ENCODE measurements around the gene SLC3A2.
"Not testable (repeated sequence)": the region's sequence is repeated elsewhere in the genome, so short reads cannot be mapped to it uniquely, and the experiment has no call there.

Gene SLC3A2

GRCh38 chr11:62880803-62881578 is at the start of gene SLC3A2:
SLC3A2 (plus strand) TSS chr11:62880896; CDS start chr11:62881024, 128 bp downstream.
- peak; percentile 69 for DNase-seq

DNA sequence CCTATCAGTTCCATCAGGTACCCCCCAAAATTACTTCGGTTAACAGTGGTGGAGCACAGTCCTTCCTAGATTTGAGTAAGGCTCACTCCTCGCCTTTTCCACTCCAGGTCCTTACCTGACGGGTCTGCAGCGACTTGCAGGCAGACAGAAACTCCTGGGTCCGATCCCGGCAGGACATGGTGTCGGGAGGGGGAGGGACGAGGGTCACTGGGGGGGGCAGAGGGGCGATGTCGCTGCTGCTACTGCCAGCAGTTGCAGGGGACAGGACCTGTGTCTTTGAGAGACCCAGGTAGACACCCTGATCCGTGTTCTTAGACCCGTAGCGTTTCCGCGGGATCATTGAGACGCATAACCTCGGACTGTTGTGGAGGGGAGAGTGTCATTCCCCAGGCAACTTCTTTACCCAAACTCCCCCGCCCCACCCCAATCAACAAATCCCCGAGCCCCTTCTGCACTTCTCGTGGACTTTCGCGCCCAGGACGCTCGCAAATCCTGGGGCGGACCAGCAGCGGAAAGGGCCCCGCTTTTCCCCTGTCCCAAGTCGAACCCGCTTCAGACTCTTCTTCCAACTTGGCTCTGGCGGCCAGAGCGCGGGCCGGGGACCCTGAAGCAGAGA is 49.7 kb upstream of the SLC3A2 start:
- no peak for DNase-seq

DNA sequence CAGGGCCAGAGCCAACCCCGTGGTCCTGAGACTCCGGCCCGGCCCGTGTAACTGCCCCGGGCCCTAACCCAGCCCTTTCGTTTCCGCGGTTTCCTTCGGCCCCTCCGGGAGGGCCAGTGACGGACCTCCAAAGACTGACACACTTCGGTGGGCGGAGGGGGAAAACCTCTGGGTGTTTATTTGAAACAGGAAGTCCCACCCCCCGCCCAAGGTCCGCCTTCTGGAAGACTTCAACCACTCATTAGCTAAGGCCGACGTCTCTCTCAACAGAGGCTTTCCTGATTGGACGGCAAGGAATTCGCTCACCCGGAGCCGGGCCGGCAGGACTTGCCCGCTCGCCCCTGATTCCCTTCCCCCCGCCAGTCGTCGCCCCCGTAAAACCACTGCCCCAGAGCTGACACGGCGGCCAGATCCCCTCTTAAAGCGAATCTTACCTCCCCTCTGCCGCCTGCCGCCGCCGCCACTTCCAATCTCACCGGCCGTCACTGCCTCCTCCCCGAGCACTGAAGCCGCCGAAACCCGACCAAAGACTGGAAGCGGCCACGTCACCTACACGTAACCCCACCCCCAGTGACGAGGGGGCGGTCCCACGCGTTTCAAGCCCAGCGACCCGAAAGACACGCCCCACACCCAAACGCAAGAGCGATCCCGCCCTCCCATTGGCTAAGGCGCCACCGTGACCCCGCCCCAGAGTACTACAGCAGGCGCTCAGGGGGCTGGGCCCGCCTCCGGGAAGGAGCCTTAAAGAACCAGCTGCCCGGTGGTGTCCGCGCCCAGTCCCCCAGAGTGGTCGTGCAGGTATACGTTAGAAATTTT is 49.0 kb upstream of the SLC3A2 start, which contains the start of gene STX5:
Gene STX5 (minus strand): TSS at position 532 of the 816 bp plus-strand sequence. CDS start 808 bp downstream, outside the sequence.
- peak; percentile 98 for DNase-seq

- DNase-seq: no peak
Observed at GRCh38 chr11:62832336-62833234, 48.1 kb upstream of the SLC3A2 start, which contains the start of gene TEX54. TEX54 (minus strand) TSS chr11:62832841.

GRCh38 chr11:62835336-62835735 is 45.4 kb upstream of the SLC3A2 start:
- DNase-seq: no peak

DNA sequence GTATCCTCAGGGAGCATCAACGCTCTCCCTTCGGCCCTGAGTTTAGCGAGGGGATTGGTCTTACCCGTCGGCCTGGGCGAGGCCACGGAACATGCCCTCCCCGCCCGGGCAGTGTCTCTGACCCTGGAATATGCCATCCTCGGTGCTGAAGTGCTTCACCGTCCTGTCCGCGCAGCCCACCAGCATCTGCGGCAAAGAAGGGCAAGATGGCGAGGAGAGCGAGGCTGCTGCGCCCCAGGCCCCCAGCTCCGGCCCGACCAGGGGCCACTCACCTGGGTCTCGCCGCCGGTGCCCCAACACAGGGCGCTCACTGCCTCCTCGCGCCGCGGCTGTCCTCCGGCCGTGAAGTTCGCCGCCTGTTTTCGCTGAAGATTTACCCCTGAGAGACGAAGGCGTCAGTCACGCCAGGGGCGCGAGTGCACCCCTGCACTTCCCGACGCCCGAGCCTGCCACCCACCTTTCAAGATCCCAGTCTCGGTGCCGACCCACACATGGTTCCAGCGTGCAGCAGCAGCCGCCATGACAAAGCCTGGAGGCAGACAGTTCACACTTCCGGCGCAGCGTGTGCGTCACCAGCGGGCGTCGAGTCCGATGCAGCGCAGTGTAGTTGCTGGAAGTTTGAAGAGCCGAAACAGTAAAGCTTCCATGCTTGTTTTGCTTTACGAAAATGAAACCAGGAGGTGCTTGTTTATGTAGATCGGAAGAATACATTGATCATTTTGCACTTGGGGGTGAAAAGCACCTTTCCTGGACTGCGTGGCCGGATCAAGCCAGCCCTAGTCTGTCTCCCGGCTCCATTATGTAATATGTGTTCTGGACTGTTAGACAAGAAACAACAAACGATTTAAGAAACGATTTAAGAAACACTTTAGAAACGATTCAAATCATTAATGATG is 41.4 kb upstream of the SLC3A2 start, which contains the start of gene WDR74:
Gene WDR74 (minus strand): TSS at position 541 of the 896 bp plus-strand sequence. CDS start 20 bp downstream, at position 521.
- DNase-seq: peak; percentile 72

DNA sequence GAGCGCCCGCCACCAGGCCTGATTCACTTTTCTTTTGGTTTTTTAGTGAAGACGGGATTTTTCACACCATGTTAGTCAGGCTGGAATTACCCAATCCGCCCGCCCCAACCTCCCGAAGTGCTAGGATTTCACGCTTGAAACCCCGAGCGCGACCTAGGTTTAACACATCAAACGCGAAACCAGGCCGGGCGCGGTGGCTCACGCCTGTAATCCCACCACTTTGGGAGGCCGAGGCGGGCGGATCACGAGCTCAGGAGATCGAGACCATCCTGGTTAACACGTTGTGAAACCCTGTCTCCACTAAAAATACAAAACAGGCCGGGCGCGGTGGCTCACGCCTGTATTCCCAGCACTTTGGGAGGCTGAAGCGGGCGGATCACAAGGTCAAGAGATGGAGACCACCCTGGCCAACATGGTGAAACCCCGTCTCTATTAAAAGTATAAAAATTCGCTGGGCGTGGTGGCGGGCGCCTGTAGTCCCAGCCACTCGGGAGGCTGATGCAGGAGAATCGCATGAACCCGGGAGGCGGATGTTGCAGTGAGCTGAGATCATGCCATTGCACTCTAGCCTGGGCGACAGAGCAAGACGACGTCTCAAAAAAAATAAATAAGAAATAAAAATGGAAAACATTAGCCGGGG is 39.9 kb upstream of the SLC3A2 start:
- not testable (repeated sequence) for DNase-seq

- peak; percentile 91 for DNase-seq
Observed at GRCh38 chr11:62841361-62842170, 39.1 kb upstream of the SLC3A2 start.

GRCh38 chr11:62842171-62842741 is 38.4 kb upstream of the SLC3A2 start:
- no peak for DNase-seq

- DNase-seq: not testable (repeated sequence)
Observed at GRCh38 chr11:62842891-62843290, 37.8 kb upstream of the SLC3A2 start.

- no peak for DNase-seq
Observed at GRCh38 chr11:62843466-62843865, 37.2 kb upstream of the SLC3A2 start.

- DNase-seq: no peak
Observed at GRCh38 chr11:62844154-62844553, 36.5 kb upstream of the SLC3A2 start.

DNA sequence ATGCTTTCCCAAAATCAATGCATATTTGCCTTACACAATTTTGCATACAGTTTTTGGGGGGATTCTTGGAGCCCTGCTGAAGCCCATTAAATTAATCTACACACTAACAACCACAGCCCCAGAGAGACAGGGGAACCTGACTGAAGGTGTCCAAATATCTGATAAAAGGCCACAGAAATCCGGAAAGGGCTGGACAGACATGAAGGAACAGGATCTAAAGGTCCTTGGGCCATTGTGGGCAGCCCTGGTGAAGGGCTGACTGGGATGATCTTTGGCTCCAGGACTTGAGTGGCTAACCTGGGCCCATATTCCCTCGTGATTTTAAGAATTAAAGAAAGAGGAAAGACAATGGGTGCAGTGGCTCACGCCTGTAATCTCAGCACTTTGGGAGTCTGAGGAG is 34.5 kb upstream of the SLC3A2 start:
- DNase-seq: no peak

GRCh38 chr11:62847767-62848314 is 32.9 kb upstream of the SLC3A2 start:
- DNase-seq: no peak

DNA sequence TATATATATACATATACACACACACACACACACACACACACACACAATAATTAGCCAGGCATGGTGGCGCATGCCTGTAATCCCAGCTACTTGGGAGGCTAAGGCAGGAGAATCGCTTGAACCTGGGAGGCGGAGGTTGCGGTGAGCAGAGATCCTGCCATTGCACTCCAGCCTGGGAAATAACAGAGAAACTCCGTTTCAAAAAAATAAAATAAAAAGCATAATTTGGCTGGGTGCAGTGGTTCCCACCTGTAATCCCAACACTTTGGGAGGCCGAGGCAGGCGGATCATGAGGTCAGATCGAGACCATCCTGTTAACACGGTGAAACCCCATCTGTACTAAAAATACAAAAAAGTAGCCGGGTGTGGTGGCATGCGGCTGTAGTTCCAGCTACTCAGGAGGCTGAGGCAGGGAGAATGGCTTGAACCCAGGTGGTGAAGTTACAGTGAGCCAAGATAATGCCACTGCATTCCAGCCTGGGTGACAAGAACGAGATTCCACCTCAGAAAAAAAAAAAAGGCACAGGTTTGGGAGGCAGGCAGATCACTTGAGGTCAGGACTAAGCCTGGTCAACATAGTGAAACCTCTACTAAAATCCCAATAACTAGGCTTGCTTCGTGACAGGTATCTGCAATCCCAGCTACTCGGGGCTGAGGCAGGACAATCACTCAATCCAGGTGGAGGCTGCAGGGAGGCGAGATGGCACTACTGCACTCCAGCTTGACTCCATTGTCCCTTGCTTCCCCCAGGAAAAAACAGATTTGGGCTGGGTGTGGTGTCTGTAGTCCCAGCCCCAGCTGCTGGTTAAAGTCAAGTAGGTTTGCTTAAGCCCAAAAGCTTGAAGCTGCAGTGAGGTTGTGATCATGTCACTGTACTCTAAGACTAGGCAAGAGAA is 29.5 kb upstream of the SLC3A2 start:
- no peak for DNase-seq

GRCh38 chr11:62851807-62852522 is 28.7 kb upstream of the SLC3A2 start:
- DNase-seq: no peak
